GM21423 (cell line): ENCODE data around the gene TAF11L13.

Experiments
- ATAC-seq: cut with Tn5 transposase; IDR thresholded peaks from one replicate; pipeline ENCODE4 v1.9.1; 2021; ENCODE audit warnings: mild to moderate bottlenecking, moderate library complexity; ENCODE audit not compliant: unreplicated experiment

Gene TAF11L13

DNA sequence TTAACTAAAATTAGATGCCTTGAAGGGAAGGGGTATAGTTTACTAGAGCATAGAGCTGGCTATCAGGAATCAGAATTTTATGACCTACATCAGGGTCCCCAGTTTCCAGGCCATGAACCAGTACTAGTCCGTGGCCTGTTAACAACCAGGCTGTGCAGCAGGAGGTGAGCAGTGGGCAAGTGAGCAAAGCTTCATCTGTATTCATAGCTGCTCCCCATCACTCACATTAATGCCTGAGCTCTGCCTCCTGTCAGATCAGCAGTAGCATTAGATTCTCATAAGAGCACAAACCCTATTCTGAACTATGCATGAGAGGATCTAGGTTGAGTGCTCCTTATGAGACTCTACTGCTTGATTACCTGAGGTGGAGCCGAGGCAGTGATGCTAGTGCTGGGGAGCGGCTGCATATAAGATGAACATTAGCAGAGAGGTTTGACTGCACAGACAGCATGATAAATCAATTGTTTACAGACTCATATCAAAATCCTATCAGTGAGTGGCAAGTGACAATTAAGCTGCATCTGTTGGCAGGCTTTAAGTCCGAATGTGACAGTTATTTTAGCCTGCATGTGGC, 47.0 kb downstream of the TAF11L13 start:
- ATAC-seq = no peak

DNA sequence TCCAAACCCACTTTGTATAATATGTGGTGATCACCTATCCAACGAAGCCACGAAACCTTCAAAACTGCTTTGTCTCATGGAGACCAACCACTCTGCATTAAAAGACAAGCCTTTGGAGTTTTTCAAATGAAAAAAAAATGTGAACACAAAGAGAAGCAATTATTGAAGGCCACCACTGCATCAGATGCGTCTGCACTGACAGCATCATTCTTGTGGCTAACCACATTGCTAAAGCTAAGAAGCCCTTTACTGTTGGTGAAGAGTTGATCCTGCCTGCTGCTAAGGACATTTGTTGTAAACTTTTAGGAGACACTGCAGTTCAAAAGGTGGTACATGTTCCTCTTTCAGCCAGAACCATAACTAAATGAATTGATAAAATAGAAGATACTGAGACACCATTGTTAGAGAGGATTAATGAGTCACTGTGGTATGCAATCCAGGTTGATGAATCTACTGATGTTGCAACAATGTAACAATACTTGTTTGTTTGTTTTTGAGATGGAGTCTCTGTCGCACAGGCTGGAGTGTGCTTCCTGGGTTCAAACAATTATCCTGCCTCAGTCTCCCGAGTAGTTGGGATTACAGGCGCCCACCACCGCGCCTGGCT, 47.8 kb downstream of the TAF11L13 start:
- ATAC-seq = no peak

DNA sequence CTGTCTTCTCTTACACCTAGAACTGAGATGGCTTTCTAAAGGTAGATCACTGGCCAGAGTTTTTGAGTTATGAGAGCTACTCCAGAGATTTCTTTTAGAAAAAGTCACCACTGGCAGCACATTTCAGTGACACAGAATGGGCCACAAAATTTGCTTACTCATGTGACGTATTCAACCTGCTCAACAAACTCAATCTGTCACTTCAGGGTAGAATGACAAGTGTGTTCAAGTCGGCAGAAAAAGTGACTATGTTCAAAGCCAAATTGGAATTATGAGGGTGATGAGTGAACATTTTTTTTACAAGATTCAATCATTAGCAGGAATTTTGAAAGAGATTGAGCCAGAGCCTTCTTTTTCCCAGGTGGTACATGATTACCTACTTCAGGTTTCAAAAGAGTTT, 48.8 kb downstream of the TAF11L13 start:
- ATAC-seq = no peak
